Measurements from ENCODE around the gene HPS3. TPM values are rescaled to one million over a fixed set of nuclear protein-coding genes. Genes with fewer than 3 reads are reported as not detected.

The HPS3 gene
- total RNA-seq, 1 experiment from 2014 or later, result 20.9 TPM

DNA sequence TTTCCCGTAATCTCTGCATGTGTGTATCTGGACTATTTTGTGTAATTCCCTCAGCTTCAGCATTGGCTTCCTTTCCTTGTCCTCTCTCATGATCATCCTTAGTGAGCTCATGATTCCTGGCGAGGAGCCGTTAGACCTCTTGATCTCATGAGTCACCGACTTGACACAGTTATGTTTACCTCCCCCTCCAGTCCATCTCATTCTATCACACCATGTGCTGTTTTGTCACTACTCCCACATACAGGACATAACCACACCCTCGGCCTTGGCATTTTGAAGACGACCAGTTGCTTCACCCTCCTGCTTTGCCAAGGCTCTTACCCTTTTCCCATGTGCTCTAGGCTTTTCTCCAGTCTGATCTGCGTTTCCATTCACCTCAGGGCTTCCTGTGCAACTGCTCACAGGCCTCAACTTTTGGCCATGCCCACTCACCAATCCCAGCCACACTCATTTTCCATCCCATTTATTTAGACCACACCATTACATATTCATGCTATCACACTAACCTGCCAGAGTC, 50.7 kb downstream of the HPS3 start:
- intact Hi-C loops (cut with micrococcal nuclease; ENCODE audit: unreplicated experiment), result no loop called here
- no peak overlapping the region for H3K4me3 Mint-ChIP-seq (ENCODE audit: unreplicated experiment)
- no peak overlapping the region for H3K4me3 ChIP-seq (ENCODE audit: low read depth, low read length)
- H3K4me1 Mint-ChIP-seq (ENCODE audit: low read depth, unreplicated experiment), result peaks cover 13% of the 10 kb centered on the region
- H3K27me3 ChIP-seq (replicated peaks; ENCODE audit: control insufficient read depth, insufficient read depth, low read length), result no peaks in the 10 kb centered on the region
- no peaks in the 10 kb centered on the region for H3K27me3 Mint-ChIP-seq (ENCODE audit: insufficient read depth, unreplicated experiment)
- BruUV-seq (replicated peaks), result no TSS peak
- CTCF ChIA-PET, result interaction anchor here (0.6 kb wide), 1 partner anchor 440 kb away, joined by 3 read pairs; no protein-coding TSS in a partner anchor
- TF ChIP-seq, protein P1, sequence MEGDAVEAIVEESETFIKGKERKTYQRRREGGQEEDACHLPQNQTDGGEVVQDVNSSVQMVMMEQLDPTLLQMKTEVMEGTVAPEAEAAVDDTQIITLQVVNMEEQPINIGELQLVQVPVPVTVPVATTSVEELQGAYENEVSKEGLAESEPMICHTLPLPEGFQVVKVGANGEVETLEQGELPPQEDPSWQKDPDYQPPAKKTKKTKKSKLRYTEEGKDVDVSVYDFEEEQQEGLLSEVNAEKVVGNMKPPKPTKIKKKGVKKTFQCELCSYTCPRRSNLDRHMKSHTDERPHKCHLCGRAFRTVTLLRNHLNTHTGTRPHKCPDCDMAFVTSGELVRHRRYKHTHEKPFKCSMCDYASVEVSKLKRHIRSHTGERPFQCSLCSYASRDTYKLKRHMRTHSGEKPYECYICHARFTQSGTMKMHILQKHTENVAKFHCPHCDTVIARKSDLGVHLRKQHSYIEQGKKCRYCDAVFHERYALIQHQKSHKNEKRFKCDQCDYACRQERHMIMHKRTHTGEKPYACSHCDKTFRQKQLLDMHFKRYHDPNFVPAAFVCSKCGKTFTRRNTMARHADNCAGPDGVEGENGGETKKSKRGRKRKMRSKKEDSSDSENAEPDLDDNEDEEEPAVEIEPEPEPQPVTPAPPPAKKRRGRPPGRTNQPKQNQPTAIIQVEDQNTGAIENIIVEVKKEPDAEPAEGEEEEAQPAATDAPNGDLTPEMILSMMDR (IDR thresholded peaks at IDR 0.05; ENCODE audit: insufficient read depth in 1 of 2, low read depth in 1 of 2, low read length in 1 of 2, severe bottlenecking in 1 of 2, unreplicated experiment in 1 of 2), result no peak
- H3K9me3 ChIP-seq, result no peaks in the 10 kb centered on the region
- no peaks in the 10 kb centered on the region for H3K36me3 ChIP-seq (ENCODE audit: control insufficient read depth, insufficient read depth, low read length)
- H3K9me3 Mint-ChIP-seq (ENCODE audit: unreplicated experiment), result no peaks in the 10 kb centered on the region
- peaks cover 5% of the 10 kb centered on the region for H3K4me1 ChIP-seq
- POLR2A ChIA-PET, result no interaction called here
- H3K36me3 Mint-ChIP-seq (ENCODE audit: insufficient read depth, unreplicated experiment), result no peaks in the 10 kb centered on the region
- no peak overlapping the region for H3K27ac Mint-ChIP-seq (ENCODE audit: unreplicated experiment)
- DNase-seq, result no peak

DNA sequence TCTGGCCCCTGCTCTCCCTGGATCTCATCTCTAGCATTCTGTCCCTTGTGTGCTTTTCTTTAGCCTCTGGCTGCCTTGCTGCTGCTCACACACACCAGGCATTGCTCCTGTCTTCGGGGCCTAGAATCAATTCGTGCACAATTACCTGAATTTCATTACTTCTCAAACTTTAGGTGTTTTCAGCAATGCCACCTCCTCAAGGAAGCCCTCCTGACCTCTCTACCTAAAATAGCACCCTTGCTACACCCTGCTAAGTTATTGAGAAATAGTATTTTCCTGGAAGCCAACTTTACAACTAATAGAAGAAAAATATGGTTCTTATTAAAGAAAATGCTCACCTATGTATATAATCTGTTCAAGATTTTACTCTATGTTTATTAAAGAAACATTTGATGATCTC, 51.7 kb downstream of the HPS3 start:
- ChIA-PET CTCF (no interaction called here), POLR2A (no interaction called here)
- DNase-seq, result no peak
- Histone ChIP-seq H3K4me3 (ENCODE audit: low read depth, low read length) (no peak overlapping the region), H3K9me3 (no peaks in the 10 kb centered on the region), H3K4me1 (peaks cover 15% of the 10 kb centered on the region), H3K36me3 (ENCODE audit: control insufficient read depth, insufficient read depth, low read length) (no peaks in the 10 kb centered on the region), H3K27me3 (replicated peaks; ENCODE audit: control insufficient read depth, insufficient read depth, low read length) (no peaks in the 10 kb centered on the region)
- H3K9me3 Mint-ChIP-seq (ENCODE audit: unreplicated experiment), result no peaks in the 10 kb centered on the region
- H3K27me3 Mint-ChIP-seq (ENCODE audit: insufficient read depth, unreplicated experiment), result no peaks in the 10 kb centered on the region
- H3K4me3 Mint-ChIP-seq (ENCODE audit: unreplicated experiment), result no peak overlapping the region
- H3K36me3 Mint-ChIP-seq (ENCODE audit: insufficient read depth, unreplicated experiment), result no peaks in the 10 kb centered on the region
- H3K27ac Mint-ChIP-seq (ENCODE audit: unreplicated experiment), result no peak overlapping the region
- no TSS peak for BruUV-seq (replicated peaks)
- TF ChIP-seq, protein P1 (IDR thresholded peaks at IDR 0.05; ENCODE audit: insufficient read depth in 1 of 2, low read depth in 1 of 2, low read length in 1 of 2, severe bottlenecking in 1 of 2, unreplicated experiment in 1 of 2), result no peak
- H3K4me1 Mint-ChIP-seq (ENCODE audit: low read depth, unreplicated experiment), result peaks cover 21% of the 10 kb centered on the region
- intact Hi-C loops (cut with micrococcal nuclease; ENCODE audit: unreplicated experiment), result no loop called here

DNA sequence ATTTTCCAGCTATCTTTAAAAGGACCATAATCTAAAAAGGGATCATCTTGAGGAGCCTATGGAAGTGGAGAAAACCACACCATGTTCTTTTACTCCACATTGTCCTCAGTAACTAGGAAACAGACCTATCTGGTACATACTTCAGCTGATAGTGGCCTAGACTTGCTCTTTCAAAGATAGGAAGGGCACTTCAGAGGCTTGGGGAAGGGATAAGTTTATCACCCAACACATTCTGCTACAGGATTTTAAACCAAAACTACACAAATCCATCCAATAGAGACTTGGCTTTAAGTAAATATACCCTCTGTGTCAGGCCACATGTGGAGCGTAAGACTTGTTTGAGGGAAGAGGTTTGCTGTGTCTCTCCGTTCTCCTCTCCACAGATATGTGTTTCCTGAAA, 56.8 kb downstream of the HPS3 start:
- Histone ChIP-seq H3K9me3 (no peaks in the 10 kb centered on the region), H3K36me3 (ENCODE audit: control insufficient read depth, insufficient read depth, low read length) (no peaks in the 10 kb centered on the region), H3K27me3 (replicated peaks; ENCODE audit: control insufficient read depth, insufficient read depth, low read length) (no peaks in the 10 kb centered on the region), H3K4me3 (ENCODE audit: low read depth, low read length) (no peak overlapping the region), H3K4me1 (peaks cover 26% of the 10 kb centered on the region)
- Mint-ChIP-seq H3K4me1 (ENCODE audit: low read depth, unreplicated experiment) (peaks cover 15% of the 10 kb centered on the region), H3K36me3 (ENCODE audit: insufficient read depth, unreplicated experiment) (no peaks in the 10 kb centered on the region), H3K4me3 (ENCODE audit: unreplicated experiment) (no peak overlapping the region), H3K9me3 (ENCODE audit: unreplicated experiment) (no peaks in the 10 kb centered on the region), H3K27me3 (ENCODE audit: insufficient read depth, unreplicated experiment) (no peaks in the 10 kb centered on the region), H3K27ac (ENCODE audit: unreplicated experiment) (peak overlapping the region; percentile 57)
- peak in 1 of 2 experiments; percentile 8 for DNase-seq
- TF ChIP-seq, protein P1 (IDR thresholded peaks at IDR 0.05; ENCODE audit: insufficient read depth in 1 of 2, low read depth in 1 of 2, low read length in 1 of 2, severe bottlenecking in 1 of 2, unreplicated experiment in 1 of 2), result no peak
- POLR2A ChIA-PET, result no interaction called here
- CTCF ChIA-PET, result no interaction called here
- intact Hi-C loops (cut with micrococcal nuclease; ENCODE audit: unreplicated experiment), result loop anchor here (5.0 kb wide), 1 partner anchor 86 kb away; no protein-coding TSS in a partner anchor
- BruUV-seq (replicated peaks), result no TSS peak
